ENCODE data around the gene XPNPEP1.
A peak's percentile ranks its signal among the peaks of the same experiment; 100 is the strongest.
"Not testable (repeated sequence)": the region's sequence is repeated elsewhere in the genome, so short reads cannot be mapped to it uniquely, and the experiment has no call there.

The XPNPEP1 gene

DNA sequence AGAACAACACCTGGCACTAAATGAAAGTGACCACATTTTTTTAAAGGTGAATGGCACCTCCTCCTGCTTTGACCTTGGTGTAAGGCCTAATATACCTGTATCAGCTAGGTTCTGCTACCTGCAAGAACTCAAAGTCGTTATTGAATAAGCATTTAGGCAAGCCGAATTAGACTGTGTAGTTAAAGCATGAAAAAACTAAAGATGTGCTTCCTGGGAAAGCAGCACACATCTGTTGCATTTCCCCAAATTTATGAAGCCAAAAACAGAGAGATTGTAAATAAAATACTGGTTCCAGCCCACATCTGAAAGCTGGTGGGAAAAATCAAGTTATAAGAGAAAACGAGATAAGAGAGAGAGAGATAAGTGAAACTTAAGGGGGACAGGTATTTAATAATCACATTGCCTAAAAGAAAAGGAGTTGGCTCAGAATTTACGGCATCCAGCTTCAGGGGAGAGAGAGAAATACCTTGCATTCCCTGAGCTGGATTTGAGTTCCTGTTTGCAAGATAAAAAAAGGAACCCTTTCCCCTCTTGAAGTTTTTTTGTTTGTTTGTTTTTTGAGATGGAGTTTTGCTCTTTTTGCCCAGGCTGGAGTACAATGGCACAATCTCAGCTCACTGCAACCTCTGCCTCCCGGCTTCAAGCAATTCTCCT is 1.8 kb upstream of the XPNPEP1 start:
- H3K9me3 ChIP-seq: no peaks in the 10 kb centered on the region
- no peak for TF ChIP-seq CTCF (IDR thresholded peaks at IDR 0.05; ENCODE audit: low read depth, low read length)
- H3K4me1 ChIP-seq: peaks cover 2% of the 10 kb centered on the region; the same call in 1 of the 2 replicates
- H3K36me3 ChIP-seq: no peaks in the 10 kb centered on the region
- H3K4me3 ChIP-seq (ENCODE audit: low read depth, low read length): no peak overlapping the region
- no peaks in the 10 kb centered on the region for H3K27me3 ChIP-seq
- DNase-seq: no peak

- H3K4me3 ChIP-seq (ENCODE audit: low read depth, low read length): no peak overlapping the region
- H3K36me3 ChIP-seq: no peaks in the 10 kb centered on the region
- DNase-seq: no peak
- H3K9me3 ChIP-seq: no peaks in the 10 kb centered on the region
- no peak for TF ChIP-seq CTCF (IDR thresholded peaks at IDR 0.05; ENCODE audit: low read depth, low read length)
- peaks cover 2% of the 10 kb centered on the region; the same call in 1 of the 2 replicates for H3K4me1 ChIP-seq
- no peaks in the 10 kb centered on the region for H3K27me3 ChIP-seq
Measured at GRCh38 chr10:109924087-109924486, 776 bp upstream of the XPNPEP1 start.

DNA sequence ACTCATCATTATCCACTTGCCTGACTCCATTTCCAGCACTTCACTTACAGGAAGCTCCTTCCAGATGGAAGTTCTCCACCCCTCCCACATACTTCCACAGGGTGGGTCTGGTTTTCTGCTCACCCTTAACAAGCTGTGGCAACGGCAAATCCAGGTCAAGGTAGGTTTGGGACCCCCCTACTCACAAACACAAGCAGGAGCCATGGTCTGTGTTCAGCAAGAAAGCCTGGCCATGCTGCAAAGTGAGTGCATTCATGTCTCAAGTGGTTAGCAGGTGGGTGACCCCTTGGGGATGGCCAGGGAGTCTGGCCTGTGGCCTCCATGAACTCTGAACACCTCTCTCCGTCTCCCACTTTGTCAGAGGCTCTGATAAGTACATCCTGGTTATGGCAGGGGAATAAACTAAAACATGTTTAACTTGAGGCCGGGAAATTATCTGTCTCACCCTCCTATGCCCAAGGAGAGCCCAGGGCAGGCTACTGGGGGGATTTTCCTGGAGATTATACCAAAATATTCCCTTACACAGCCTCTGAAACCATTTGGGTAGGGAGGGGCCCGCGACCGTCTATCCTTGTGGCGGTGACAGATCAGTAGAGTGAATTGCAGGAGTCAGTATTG is 844 bp downstream of the XPNPEP1 start:
- Histone ChIP-seq H3K9me3 (no peaks in the 10 kb centered on the region), H3K36me3 (no peaks in the 10 kb centered on the region), H3K4me1 (peaks cover 2% of the 10 kb centered on the region; the same call in 1 of the 2 replicates), H3K27me3 (no peaks in the 10 kb centered on the region), H3K4me3 (ENCODE audit: low read depth, low read length) (peak overlapping the region; percentile 79)
- DNase-seq: no peak
- no peak for TF ChIP-seq CTCF (IDR thresholded peaks at IDR 0.05; ENCODE audit: low read depth, low read length)

DNA sequence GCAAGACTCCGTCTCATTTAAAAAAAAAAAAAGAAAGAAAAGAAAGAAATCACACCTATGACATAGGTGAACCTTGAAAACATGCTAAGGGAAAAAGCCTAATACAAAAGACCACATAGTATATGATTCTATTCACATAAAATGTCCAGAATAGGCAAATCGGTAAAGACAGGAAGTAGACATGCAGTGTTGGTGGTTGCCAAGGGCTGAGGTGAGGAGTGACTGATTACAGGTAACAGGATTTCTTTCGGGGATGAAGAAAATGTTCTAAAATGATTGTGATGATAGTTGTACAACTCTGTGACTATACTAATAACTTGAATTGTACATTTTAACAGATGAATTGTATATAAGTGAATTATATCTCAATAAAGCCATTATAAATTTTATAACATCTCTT is 3.3 kb downstream of the XPNPEP1 start:
- TF ChIP-seq CTCF (IDR thresholded peaks at IDR 0.05; ENCODE audit: low read depth, low read length): no peak
- H3K4me1 ChIP-seq: peaks cover 2% of the 10 kb centered on the region; the same call in 1 of the 2 replicates
- H3K4me3 ChIP-seq (ENCODE audit: low read depth, low read length): no peak overlapping the region
- H3K9me3 ChIP-seq: no peaks in the 10 kb centered on the region
- DNase-seq: no peak
- no peaks in the 10 kb centered on the region for H3K27me3 ChIP-seq
- no peaks in the 10 kb centered on the region for H3K36me3 ChIP-seq

GRCh38 chr10:109919220-109919619 is 4.1 kb downstream of the XPNPEP1 start:
- no peaks in the 10 kb centered on the region for H3K36me3 ChIP-seq
- DNase-seq: no peak
- H3K4me3 ChIP-seq (ENCODE audit: low read depth, low read length): no peak overlapping the region
- H3K4me1 ChIP-seq: peaks cover 2% of the 10 kb centered on the region; the same call in 1 of the 2 replicates
- no peaks in the 10 kb centered on the region for H3K27me3 ChIP-seq
- TF ChIP-seq CTCF (IDR thresholded peaks at IDR 0.05; ENCODE audit: low read depth, low read length): no peak
- H3K9me3 ChIP-seq: no peaks in the 10 kb centered on the region

DNA sequence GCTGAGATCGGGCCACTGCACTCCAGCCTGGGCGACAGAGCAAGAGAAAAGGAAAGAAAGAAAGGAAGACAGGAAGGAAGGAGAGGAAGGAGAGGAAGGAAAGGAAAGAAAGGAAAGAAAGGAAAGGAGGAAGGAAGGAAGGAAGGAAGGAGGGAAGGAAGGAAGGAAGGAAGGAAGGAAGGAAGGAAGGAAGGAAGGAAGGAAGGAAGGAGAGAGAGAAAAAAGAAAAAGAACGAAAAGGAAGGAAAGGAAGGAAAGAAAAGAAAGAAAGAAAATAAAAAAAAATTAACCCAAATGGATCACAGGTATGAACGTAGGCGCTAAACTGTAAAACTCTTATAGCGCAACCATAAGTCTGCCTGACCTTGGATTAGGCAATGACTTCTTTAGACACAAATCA is 4.6 kb downstream of the XPNPEP1 start:
- H3K4me1 ChIP-seq; DNase-seq; H3K36me3 ChIP-seq; H3K27me3 ChIP-seq; H3K4me3 ChIP-seq (ENCODE audit: low read depth, low read length); H3K9me3 ChIP-seq: not testable (repeated sequence)
